ENCODE data around the gene CEACAM18.
"Not testable (repeated sequence)": the region's sequence is repeated elsewhere in the genome, so short reads cannot be mapped to it uniquely, and the experiment has no call there.

Gene CEACAM18

GRCh38 chr19:51485960-51486660 is 7.8 kb downstream of the CEACAM18 start:
- in situ Hi-C loops (cut with MboI; ENCODE audit: low pct_unique_long_range_greater_than_20kb, low sequenced_read_pairs): no loop called here
- DNase-seq: no peak

GRCh38 chr19:51488491-51488890 is 10.2 kb downstream of the CEACAM18 start:
- DNase-seq: no peak
- in situ Hi-C loops (cut with MboI; ENCODE audit: low pct_unique_long_range_greater_than_20kb, low sequenced_read_pairs): no loop called here

- in situ Hi-C loops (cut with MboI; ENCODE audit: low pct_unique_long_range_greater_than_20kb, low sequenced_read_pairs): no loop called here
- no peak for DNase-seq
Measured at GRCh38 chr19:51489113-51489512, 10.8 kb downstream of the CEACAM18 start.

GRCh38 chr19:51490676-51491075 is 12.3 kb downstream of the CEACAM18 start:
- DNase-seq: no peak
- in situ Hi-C loops (cut with MboI; ENCODE audit: low pct_unique_long_range_greater_than_20kb, low sequenced_read_pairs): no loop called here

- no peak for DNase-seq
- in situ Hi-C loops (cut with MboI; ENCODE audit: low pct_unique_long_range_greater_than_20kb, low sequenced_read_pairs): no loop called here
Measured at GRCh38 chr19:51491586-51491985, 13.2 kb downstream of the CEACAM18 start.

GRCh38 chr19:51493776-51494175 is 15.4 kb downstream of the CEACAM18 start:
- peak; percentile 57 for DNase-seq
- in situ Hi-C loops (cut with MboI; ENCODE audit: low pct_unique_long_range_greater_than_20kb, low sequenced_read_pairs): no loop called here

GRCh38 chr19:51497666-51498065 is 19.3 kb downstream of the CEACAM18 start:
- in situ Hi-C loops (cut with MboI; ENCODE audit: low pct_unique_long_range_greater_than_20kb, low sequenced_read_pairs): no loop called here
- no peak for DNase-seq

- in situ Hi-C loops (cut with MboI; ENCODE audit: low pct_unique_long_range_greater_than_20kb, low sequenced_read_pairs); DNase-seq: not testable (repeated sequence)
Measured at GRCh38 chr19:51500931-51501330, 22.6 kb downstream of the CEACAM18 start.

- in situ Hi-C loops (cut with MboI; ENCODE audit: low pct_unique_long_range_greater_than_20kb, low sequenced_read_pairs): no loop called here
- peak; percentile 72 for DNase-seq
Measured at GRCh38 chr19:51501594-51502263, 23.4 kb downstream of the CEACAM18 start, which contains the start of gene SIGLEC12. SIGLEC12 (minus strand) TSS chr19:51501800; CDS start chr19:51501733, 67 bp downstream.

- in situ Hi-C loops (cut with MboI; ENCODE audit: low pct_unique_long_range_greater_than_20kb, low sequenced_read_pairs): no loop called here
Measured at GRCh38 chr19:51503286-51503817, 25.0 kb downstream of the CEACAM18 start.

GRCh38 chr19:51503896-51504295 is 25.6 kb downstream of the CEACAM18 start:
- in situ Hi-C loops (cut with MboI; ENCODE audit: low pct_unique_long_range_greater_than_20kb, low sequenced_read_pairs): no loop called here
- DNase-seq: peak; percentile 36

More at GRCh38 chr19:51503286-51503817, 25.0 kb downstream of the CEACAM18 start:
- DNase-seq: peak; percentile 60

- in situ Hi-C loops (cut with MboI; ENCODE audit: low pct_unique_long_range_greater_than_20kb, low sequenced_read_pairs): no loop called here
- DNase-seq: no peak
Measured at GRCh38 chr19:51505904-51506303, 27.6 kb downstream of the CEACAM18 start.

GRCh38 chr19:51507192-51507591 is 28.9 kb downstream of the CEACAM18 start:
- DNase-seq: no peak
- in situ Hi-C loops (cut with MboI; ENCODE audit: low pct_unique_long_range_greater_than_20kb, low sequenced_read_pairs): no loop called here

GRCh38 chr19:51507640-51508058 is 29.3 kb downstream of the CEACAM18 start:
- in situ Hi-C loops (cut with MboI; ENCODE audit: low pct_unique_long_range_greater_than_20kb, low sequenced_read_pairs): no loop called here
- no peak for DNase-seq

GRCh38 chr19:51508059-51508733 is 29.9 kb downstream of the CEACAM18 start:
- in situ Hi-C loops (cut with MboI; ENCODE audit: low pct_unique_long_range_greater_than_20kb, low sequenced_read_pairs): no loop called here

GRCh38 chr19:51509823-51510660 is 31.7 kb downstream of the CEACAM18 start:
- in situ Hi-C loops (cut with MboI; ENCODE audit: low pct_unique_long_range_greater_than_20kb, low sequenced_read_pairs): no loop called here
- DNase-seq: no peak

More at GRCh38 chr19:51508059-51508733, 29.9 kb downstream of the CEACAM18 start:
- DNase-seq: no peak

GRCh38 chr19:51511353-51511752 is 33.0 kb downstream of the CEACAM18 start:
- peak; percentile 50 for DNase-seq
- in situ Hi-C loops (cut with MboI; ENCODE audit: low pct_unique_long_range_greater_than_20kb, low sequenced_read_pairs): no loop called here

- in situ Hi-C loops (cut with MboI; ENCODE audit: low pct_unique_long_range_greater_than_20kb, low sequenced_read_pairs): no loop called here
- no peak for DNase-seq
Measured at GRCh38 chr19:51513968-51514367, 35.6 kb downstream of the CEACAM18 start.
